HepG2 (cell line): Measurements from ENCODE around the gene CCT6A. TPM values are rescaled to one million over a fixed set of nuclear protein-coding genes. Genes with fewer than 3 reads are reported as not detected.

ENCODE experiments used
- E2F1 ChIP-seq: sonication (generic); formaldehyde crosslinking; IDR thresholded peaks from 2 replicates; pipeline ENCODE4 v1.5.0; 2020; ENCODE audit warnings: missing genetic modification reagents
- FOXO4 ChIP-seq: sonication (generic); formaldehyde crosslinking; conservative IDR thresholded peaks from 2 replicates; pipeline ENCODE4 v1.8.1; 2023; ENCODE audit warnings: missing genetic modification reagents
- MLX ChIP-seq: IDR thresholded peaks from 2 replicates; pipeline ENCODE4 v1.6.1; 2016
- PITX1 ChIP-seq: sonication (generic); formaldehyde crosslinking; IDR thresholded peaks from 2 replicates; pipeline ENCODE4 v1.5.1; 2020; ENCODE audit warnings: mild to moderate bottlenecking, missing genetic modification reagents
- RFXAP ChIP-seq: sonication (generic); formaldehyde crosslinking; IDR thresholded peaks from 2 replicates; pipeline ENCODE4 v1.4.0; 2020; ENCODE audit warnings: missing genetic modification reagents, borderline replicate concordance
- SALL2 ChIP-seq: sonication (generic); formaldehyde crosslinking; IDR thresholded peaks from 2 replicates; pipeline ENCODE4 v1.8.1; 2023; ENCODE audit warnings: mild to moderate bottlenecking, missing genetic modification reagents, inconsistent platforms
- TAF15 ChIP-seq: fragments of 200-400 bp; formaldehyde crosslinking; IDR thresholded peaks from one replicate; pipeline ENCODE4 v1.6.1; 2018; ENCODE audit warnings: mild to moderate bottlenecking, low read depth, low read length; ENCODE audit not compliant: poor library complexity, severe bottlenecking
- U2AF1 ChIP-seq: fragments of 200-400 bp; formaldehyde crosslinking; optimal IDR thresholded peaks from 2 replicates; pipeline ENCODE3; 2017; ENCODE audit warnings: mild to moderate bottlenecking, low read depth, low read length
- ZEB1 ChIP-seq: IDR thresholded peaks from 2 replicates; pipeline ENCODE4 v1.6.1; 2012; ENCODE audit warnings: mild to moderate bottlenecking, low read depth, inconsistent platforms; ENCODE audit not compliant: insufficient replicate concordance
- ZGPAT ChIP-seq: IDR thresholded peaks from 2 replicates; pipeline ENCODE4 v1.6.1; 2016; ENCODE audit warnings: mild to moderate bottlenecking
- ZNF331 ChIP-seq: sonication (generic); formaldehyde crosslinking; IDR thresholded peaks from 2 replicates; pipeline ENCODE4 v1.4.0; 2020; ENCODE audit warnings: missing genetic modification reagents
- ZNF33A ChIP-seq: sonication (generic); formaldehyde crosslinking; IDR thresholded peaks from 2 replicates; pipeline ENCODE4 v1.5.1; 2020; ENCODE audit warnings: missing genetic modification reagents, mild to moderate bottlenecking, moderate library complexity, borderline replicate concordance
- ZNF530 ChIP-seq: sonication (generic); formaldehyde crosslinking; IDR thresholded peaks from 2 replicates; pipeline ENCODE4 v1.5.0; 2020; ENCODE audit warnings: low read depth, mild to moderate bottlenecking, missing genetic modification reagents
- ZNF850 ChIP-seq: sonication (generic); formaldehyde crosslinking; conservative IDR thresholded peaks from 2 replicates; pipeline ENCODE4 v1.9.0; 2021; ENCODE audit warnings: mild to moderate bottlenecking, missing genetic modification reagents
- ZSCAN30 ChIP-seq: sonication (generic); formaldehyde crosslinking; IDR thresholded peaks from 2 replicates; pipeline ENCODE4 v1.5.0; 2020; ENCODE audit warnings: mild to moderate bottlenecking, missing genetic modification reagents
- polyA plus RNA-seq, 8 experiments: library from polyadenylated mRNA; depleted of rRNA in 3 of 8; stranded (reverse) in 7 of 8; unstranded in 1 of 8; fragments of >200 nt; fragmentation: Illumina TruSeq in 4 of 8; extraction: Trizol in 4 of 8; gene quantifications; 2 replicates each; pipeline versions ENCODE4 v1.2.1 to v1.2.3, GENCODE V29; 2011 to 2016; ENCODE audit warnings: low read depth in 4 of 8, missing spikeins in 1 of 8, mixed read lengths in 1 of 8; ENCODE audit not compliant: insufficient read depth in 1 of 8
- total RNA-seq, 5 experiments: library from RNA; depleted of rRNA; stranded (reverse); fragments of >200 nt; fragmentation: Illumina TruSeq; extraction: Trizol; gene quantifications; 2 replicates each; pipeline ENCODE4 v1.2.3, GENCODE V29; 2016; ENCODE audit warnings: low read depth in 1 of 5
- TF ChIP-seq, protein P1 (sequence below): sonication (generic); formaldehyde crosslinking; IDR thresholded peaks from 2 replicates; pipeline ENCODE4 v1.5.1; 2020; ENCODE audit warnings: mild to moderate bottlenecking, missing genetic modification reagents, borderline replicate concordance
- TF ChIP-seq, protein P2 (sequence below): sonication (generic); formaldehyde crosslinking; conservative IDR thresholded peaks from 2 replicates; pipeline ENCODE4 v1.4.0; 2020; ENCODE audit warnings: missing genetic modification reagents

The CCT6A gene
- total and polyA plus RNA-seq, 2 of the 13 experiments (the other 11 are each of a cell fraction or from before 2014, with no cell fraction given) = 219 to 292 TPM

DNA sequence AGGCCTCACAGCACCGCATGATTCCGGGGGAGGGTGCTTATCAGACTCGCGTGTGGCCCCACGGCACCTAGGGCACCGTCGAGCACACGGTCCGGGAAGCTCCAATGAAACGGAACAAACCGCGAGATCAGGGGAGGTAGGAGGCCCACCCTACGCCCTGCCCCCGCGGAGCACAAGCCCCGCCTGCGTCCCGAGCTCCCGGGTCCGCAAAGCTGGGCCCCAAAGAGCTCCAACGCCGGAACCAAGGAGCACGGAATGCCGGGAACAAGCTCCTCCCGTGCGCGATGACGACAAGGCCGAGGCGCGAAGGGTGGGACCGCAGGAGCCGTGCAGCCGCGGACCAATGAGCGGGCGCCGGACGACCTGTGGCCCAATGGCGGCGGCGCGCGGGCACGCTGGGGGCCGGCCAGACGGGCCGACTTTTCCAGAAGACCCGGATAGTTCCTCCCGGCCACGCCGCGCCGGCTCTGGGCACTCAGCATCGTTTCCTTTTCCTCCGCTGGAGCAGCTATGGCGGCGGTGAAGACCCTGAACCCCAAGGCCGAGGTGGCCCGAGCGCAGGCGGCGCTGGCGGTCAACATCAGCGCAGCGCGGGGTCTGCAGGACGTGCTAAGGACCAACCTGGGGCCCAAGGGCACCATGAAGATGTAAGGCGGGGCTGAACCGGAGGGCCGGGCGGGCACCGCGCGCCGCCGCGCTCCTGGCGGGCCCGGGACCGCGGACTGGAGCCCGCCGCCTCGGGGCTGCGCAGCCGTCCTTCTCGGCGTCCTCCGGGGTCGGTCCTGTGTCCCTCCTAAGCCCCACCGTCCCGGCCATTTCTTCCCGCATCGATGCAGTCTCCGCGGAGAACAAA lies at the start of gene CCT6A, which contains the start of gene PSPH (continued):
- no peak for TF ChIP-seq ZNF33A (CRISPR knock-in tag)
- TF ChIP-seq ZNF530 (CRISPR knock-in tag) = no peak
- peak; percentile 34; the same call in 1 of the 2 replicates for TF ChIP-seq MLX
- TF ChIP-seq ZGPAT (CRISPR knock-in tag) = peak; percentile 84
- TF ChIP-seq TAF15 = no peak
- TF ChIP-seq ZNF850 (CRISPR knock-in tag) = no peak; the same call in 1 of the 2 replicates
- peak; percentile 88 for TF ChIP-seq E2F1 (CRISPR knock-in tag)
- no peak; the same call in 1 of the 2 replicates for TF ChIP-seq PITX1 (CRISPR knock-in tag)
- TF ChIP-seq SALL2 = peak; percentile 73; the same call in 1 of the 2 replicates
- no peak for TF ChIP-seq U2AF1
- TF ChIP-seq, protein P1, sequence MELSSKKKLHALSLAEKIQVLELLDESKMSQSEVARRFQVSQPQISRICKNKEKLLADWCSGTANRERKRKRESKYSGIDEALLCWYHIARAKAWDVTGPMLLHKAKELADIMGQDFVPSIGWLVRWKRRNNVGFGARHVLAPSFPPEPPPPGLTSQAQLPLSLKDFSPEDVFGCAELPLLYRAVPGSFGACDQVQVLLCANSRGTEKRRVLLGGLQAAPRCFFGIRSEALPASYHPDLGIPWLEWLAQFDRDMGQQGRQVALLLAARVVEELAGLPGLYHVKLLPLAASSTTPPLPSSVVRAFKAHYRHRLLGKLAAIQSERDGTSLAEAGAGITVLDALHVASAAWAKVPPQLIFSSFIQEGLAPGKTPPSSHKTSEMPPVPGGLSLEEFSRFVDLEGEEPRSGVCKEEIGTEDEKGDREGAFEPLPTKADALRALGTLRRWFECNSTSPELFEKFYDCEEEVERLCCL (CRISPR knock-in tag) = 0 out of 2 replicates have a peak, but pooled peaks have one; percentile 54
- no peak for TF ChIP-seq ZEB1
- TF ChIP-seq ZNF331 (CRISPR knock-in tag) = peak; percentile 61; the same call in 1 of the 2 replicates
- TF ChIP-seq FOXO4 (CRISPR knock-in tag) = no peak
- no peak for TF ChIP-seq ZSCAN30 (CRISPR knock-in tag)
- TF ChIP-seq, protein P2, sequence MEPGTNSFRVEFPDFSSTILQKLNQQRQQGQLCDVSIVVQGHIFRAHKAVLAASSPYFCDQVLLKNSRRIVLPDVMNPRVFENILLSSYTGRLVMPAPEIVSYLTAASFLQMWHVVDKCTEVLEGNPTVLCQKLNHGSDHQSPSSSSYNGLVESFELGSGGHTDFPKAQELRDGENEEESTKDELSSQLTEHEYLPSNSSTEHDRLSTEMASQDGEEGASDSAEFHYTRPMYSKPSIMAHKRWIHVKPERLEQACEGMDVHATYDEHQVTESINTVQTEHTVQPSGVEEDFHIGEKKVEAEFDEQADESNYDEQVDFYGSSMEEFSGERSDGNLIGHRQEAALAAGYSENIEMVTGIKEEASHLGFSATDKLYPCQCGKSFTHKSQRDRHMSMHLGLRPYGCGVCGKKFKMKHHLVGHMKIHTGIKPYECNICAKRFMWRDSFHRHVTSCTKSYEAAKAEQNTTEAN (CRISPR knock-in tag) = 0 out of 2 replicates have a peak, but pooled peaks have one; percentile 20
- peak; percentile 70; the same call in 1 of the 2 replicates for TF ChIP-seq RFXAP (CRISPR knock-in tag)
